Gastrocnemius medialis (tissue), 4 donors: ENCODE data around the gene THSD4. TPM values are rescaled to one million over a fixed set of nuclear protein-coding genes. Genes with fewer than 3 reads are reported as not detected.

Experiments
- ATAC-seq, 2 donors: fragments of 150-250 bp; one replicate each; pipeline ENCODE4 v1.9.1; 2016
- DNase-seq, 2 donors: peaks; one replicate each; pipeline ENCODE4 v3.0.0-alpha.2; 2019
- H3K27ac ChIP-seq, 4 donors: fragments of 200-600 bp; sonication (generic); 1 replicate in 1 of 4; 2 replicates in 3 of 4; pipeline ENCODE4 v1.5.1; 2016 to 2018; ENCODE audit warnings: mild to moderate bottlenecking in 2 of 4, moderate library complexity in 1 of 4
- H3K27me3 ChIP-seq, 3 donors: fragments of 200-600 bp; sonication (generic) in 2 of 3; 1 replicate in 1 of 3; 2 replicates in 2 of 3; pipeline versions ENCODE4 v1.5.1 to v1.6.0; 2016 to 2019; ENCODE audit warnings: mild to moderate bottlenecking in 1 of 3, moderate library complexity in 1 of 3
- H3K36me3 ChIP-seq, 2 donors: fragments of 200-600 bp; sonication (generic) in 1 of 2; one replicate each; pipeline ENCODE4 v1.5.1; 2017 to 2018
- H3K4me1 ChIP-seq, 2 donors: fragments of 200-600 bp; sonication (generic) in 1 of 2; one replicate each; pipeline ENCODE4 v1.5.1; 2016 to 2017; ENCODE audit warnings: mild to moderate bottlenecking in 2 of 2
- H3K4me3 ChIP-seq, 4 donors: fragments of 200-600 bp; sonication (generic) in 3 of 4; 1 replicate in 1 of 4; 2 replicates in 3 of 4; pipeline ENCODE4 v1.5.1; 2016 to 2019; ENCODE audit warnings: mild to moderate bottlenecking in 2 of 4
- H3K9me3 ChIP-seq, 3 donors: fragments of 200-600 bp; sonication (generic) in 2 of 3; 1 replicate in 1 of 3; 2 replicates in 2 of 3; pipeline ENCODE4 v1.5.1; 2016 to 2019
- POLR2A ChIP-seq, 2 donors: fragments of 450-650 bp; IDR thresholded peaks; one replicate each; pipeline ENCODE4 v1.6.1; 2017; ENCODE audit warnings: antibody characterized with exemption in 2 of 2, mild to moderate bottlenecking in 2 of 2, moderate library complexity in 2 of 2
- in situ Hi-C, 4 donors: fragments of 200-750 bp; cut with MboI; loops; one replicate each; pipeline versions ENCODE4 v1.15.0 to v1.8.0; 2017; ENCODE audit warnings: low sequenced_read_pairs in 4 of 4
- intact Hi-C: fragments of 100-400 bp; cut with DNase I; formaldehyde crosslinking; loops from one replicate; pipeline ENCODE4 v1.15.1; 2023; ENCODE audit warnings: low total_unique reads
- total RNA-seq, 4 donors: library from RNA; depleted of rRNA; stranded (reverse); fragments of >200 nt; gene quantifications; one replicate each; pipeline versions ENCODE4 v1.1.0 to v1.2.3, GENCODE V29; 2016
- TF ChIP-seq, protein P1 (sequence below), 5 experiments: fragments of 450-650 bp in 3 of 5; fragments of 200-600 bp in 2 of 5; sonication (generic) in 2 of 5; IDR thresholded peaks in 4 of 5; conservative IDR thresholded peaks in 1 of 5; 1 replicate in 4 of 5; 2 replicates in 1 of 5; pipeline ENCODE4 v1.5.1; 2016 to 2019; ENCODE audit warnings: antibody characterized with exemption in 5 of 5, mild to moderate bottlenecking in 3 of 5, moderate library complexity in 3 of 5

Gene THSD4
- total RNA-seq, 4 donors from 2014 or later = 0.35 to 3.1 (median 0.60) TPM

DNA sequence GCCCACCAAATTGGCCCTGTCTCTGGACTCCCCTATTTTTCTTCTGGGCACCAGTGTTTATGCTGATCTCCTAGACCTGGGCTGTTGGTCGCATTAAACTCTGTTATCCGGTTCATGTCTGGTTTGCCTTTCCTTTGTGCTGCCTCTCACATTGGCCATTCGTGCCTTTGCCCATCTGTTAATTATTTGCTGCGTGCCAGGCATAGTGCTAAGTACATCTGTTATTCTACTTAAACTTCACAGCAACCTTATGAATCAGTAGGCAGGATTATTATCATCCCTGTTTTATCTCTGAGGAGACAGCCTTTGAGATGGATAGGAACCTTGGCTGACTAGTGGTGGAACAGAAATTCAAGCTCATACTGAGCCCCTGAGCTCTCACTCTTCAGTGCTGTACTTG is 76.0 kb downstream of the THSD4 start:
- no peaks in the 10 kb centered on the region for H3K27me3 ChIP-seq
- H3K4me3 ChIP-seq = no peak overlapping the region
- TF ChIP-seq, protein P1, sequence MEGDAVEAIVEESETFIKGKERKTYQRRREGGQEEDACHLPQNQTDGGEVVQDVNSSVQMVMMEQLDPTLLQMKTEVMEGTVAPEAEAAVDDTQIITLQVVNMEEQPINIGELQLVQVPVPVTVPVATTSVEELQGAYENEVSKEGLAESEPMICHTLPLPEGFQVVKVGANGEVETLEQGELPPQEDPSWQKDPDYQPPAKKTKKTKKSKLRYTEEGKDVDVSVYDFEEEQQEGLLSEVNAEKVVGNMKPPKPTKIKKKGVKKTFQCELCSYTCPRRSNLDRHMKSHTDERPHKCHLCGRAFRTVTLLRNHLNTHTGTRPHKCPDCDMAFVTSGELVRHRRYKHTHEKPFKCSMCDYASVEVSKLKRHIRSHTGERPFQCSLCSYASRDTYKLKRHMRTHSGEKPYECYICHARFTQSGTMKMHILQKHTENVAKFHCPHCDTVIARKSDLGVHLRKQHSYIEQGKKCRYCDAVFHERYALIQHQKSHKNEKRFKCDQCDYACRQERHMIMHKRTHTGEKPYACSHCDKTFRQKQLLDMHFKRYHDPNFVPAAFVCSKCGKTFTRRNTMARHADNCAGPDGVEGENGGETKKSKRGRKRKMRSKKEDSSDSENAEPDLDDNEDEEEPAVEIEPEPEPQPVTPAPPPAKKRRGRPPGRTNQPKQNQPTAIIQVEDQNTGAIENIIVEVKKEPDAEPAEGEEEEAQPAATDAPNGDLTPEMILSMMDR (IDR thresholded peaks at IDR 0.05 in 4 of 5, conservative IDR thresholded peaks at IDR 0.05 in 1 of 5) = no peak
- no peak for TF ChIP-seq POLR2A (IDR thresholded peaks at IDR 0.05)
- no peak overlapping the region for H3K27ac ChIP-seq
- DNase-seq (no peak), ATAC-seq (no peak)
- in situ Hi-C loops = no loop called here
- no peaks in the 10 kb centered on the region for H3K4me1 ChIP-seq
- no peaks in the 10 kb centered on the region for H3K36me3 ChIP-seq
- intact Hi-C loops = no loop called here
- H3K9me3 ChIP-seq = no peaks in the 10 kb centered on the region

DNA sequence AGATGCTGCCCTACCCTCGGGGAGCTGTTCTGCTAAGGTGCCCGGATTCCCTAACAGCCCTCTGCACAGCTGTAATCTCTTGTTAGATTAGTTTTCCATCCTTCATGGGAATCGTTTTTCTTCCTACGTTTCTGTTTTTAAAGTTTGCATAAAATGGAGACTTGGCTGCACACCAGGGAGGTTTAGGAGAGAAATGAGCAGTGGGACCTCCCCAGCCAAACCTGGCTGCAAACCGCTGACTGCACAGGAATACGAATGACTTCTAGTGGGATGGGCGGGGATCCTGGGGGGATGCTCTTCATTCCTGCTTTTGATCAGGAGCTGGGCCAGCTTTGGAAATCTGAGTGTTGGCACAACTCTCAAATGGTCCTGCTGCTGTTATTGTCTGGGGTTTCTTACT is 77.5 kb downstream of the THSD4 start:
- Histone ChIP-seq H3K4me3 (no peak overlapping the region), H3K27ac (no peak overlapping the region), H3K36me3 (no peaks in the 10 kb centered on the region), H3K27me3 (no peaks in the 10 kb centered on the region), H3K4me1 (no peaks in the 10 kb centered on the region), H3K9me3 (no peaks in the 10 kb centered on the region)
- no peak for DNase-seq
- no peak for ATAC-seq
- no peak for TF ChIP-seq POLR2A (IDR thresholded peaks at IDR 0.05)
- intact Hi-C loops (no loop called here), in situ Hi-C loops (no loop called here)

DNA sequence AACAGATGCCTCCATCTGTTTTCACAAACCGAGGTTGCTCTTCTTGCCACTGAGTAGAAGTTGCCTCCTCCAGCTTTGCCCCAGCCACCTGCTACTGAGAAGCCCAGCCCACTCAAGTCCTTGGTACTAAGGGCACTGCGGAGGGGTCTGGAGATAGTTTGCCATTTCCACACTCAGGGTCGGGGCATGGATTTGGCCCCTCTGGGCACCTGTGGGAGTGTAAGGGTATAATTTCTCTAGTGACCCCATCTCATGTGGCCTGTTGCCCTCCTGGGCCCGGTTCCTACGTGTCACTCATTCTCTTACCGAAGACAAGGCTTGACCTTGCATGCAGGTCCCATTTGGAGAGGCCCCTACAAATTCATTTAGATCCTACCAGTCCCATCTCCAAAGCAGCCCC is 79.0 kb downstream of the THSD4 start:
- Histone ChIP-seq H3K4me1 (peaks cover 0 to 4% of the 10 kb centered on the region in 2 donors), H3K27me3 (no peaks in the 10 kb centered on the region), H3K27ac (no peak overlapping the region), H3K4me3 (no peak overlapping the region), H3K36me3 (no peaks in the 10 kb centered on the region), H3K9me3 (no peaks in the 10 kb centered on the region)
- TF ChIP-seq, protein P1 (IDR thresholded peaks at IDR 0.05 in 4 of 5, conservative IDR thresholded peaks at IDR 0.05 in 1 of 5) = no peak
- no peak for TF ChIP-seq POLR2A (IDR thresholded peaks at IDR 0.05)
- DNase-seq (no peak), ATAC-seq (no peak)
- intact Hi-C loops = no loop called here
- in situ Hi-C loops = no loop called here

DNA sequence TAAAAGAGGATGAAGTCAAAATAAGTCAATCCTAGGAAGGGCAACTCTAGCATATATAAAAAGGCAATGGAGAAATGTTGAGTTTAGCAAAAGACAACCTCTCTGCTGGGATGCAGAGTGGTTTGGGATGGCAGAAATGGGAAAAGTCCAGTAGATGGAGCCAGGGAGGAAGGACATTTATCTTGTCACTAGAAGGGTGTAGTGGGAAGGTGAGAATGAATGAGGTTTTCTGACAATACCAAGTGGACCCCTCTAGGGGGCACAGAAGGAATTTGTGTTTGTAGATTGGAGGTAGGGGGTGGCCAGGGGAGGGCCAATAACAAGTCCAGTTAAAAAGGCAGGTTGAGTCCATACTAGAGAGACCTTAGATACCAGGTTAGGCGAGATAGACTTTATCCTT is 80.0 kb downstream of the THSD4 start:
- ATAC-seq = no peak
- in situ Hi-C loops (no loop called here), intact Hi-C loops (no loop called here)
- no peak overlapping the region for H3K27ac ChIP-seq
- DNase-seq = no peak
- no peak for TF ChIP-seq POLR2A (IDR thresholded peaks at IDR 0.05)
- TF ChIP-seq, protein P1 (IDR thresholded peaks at IDR 0.05 in 4 of 5, conservative IDR thresholded peaks at IDR 0.05 in 1 of 5) = no peak
- no peak overlapping the region for H3K4me3 ChIP-seq
- H3K9me3 ChIP-seq = no peaks in the 10 kb centered on the region
- no peaks in the 10 kb centered on the region for H3K27me3 ChIP-seq
- no peaks in the 10 kb centered on the region for H3K36me3 ChIP-seq
- peaks cover 0 to 6% of the 10 kb centered on the region in 2 donors for H3K4me1 ChIP-seq

DNA sequence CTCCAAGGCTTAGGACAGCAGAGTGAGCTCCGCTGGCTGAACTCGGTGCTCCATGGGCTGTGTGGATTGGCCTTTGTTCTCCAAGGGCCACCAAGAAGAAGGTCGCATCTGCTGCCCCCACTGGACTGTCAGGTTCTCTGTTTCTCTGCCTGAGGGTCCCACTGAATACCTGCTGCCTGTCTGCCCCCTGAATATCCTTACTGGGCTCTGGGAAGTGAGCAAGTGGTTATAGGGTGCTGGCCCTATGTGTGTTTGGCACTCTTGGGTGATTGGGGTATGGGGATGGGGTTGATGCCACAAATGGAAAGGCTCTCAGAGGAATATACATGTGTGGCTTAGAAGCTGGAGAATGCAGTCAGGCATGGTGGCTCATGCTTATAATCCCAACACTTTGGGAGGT is 82.3 kb downstream of the THSD4 start:
- no peaks in the 10 kb centered on the region for H3K9me3 ChIP-seq
- DNase-seq (no peak), ATAC-seq (no peak)
- H3K27ac ChIP-seq = no peak overlapping the region
- no peaks in the 10 kb centered on the region for H3K36me3 ChIP-seq
- intact Hi-C loops (no loop called here), in situ Hi-C loops (no loop called here)
- H3K27me3 ChIP-seq = no peaks in the 10 kb centered on the region
- H3K4me1 ChIP-seq = peaks cover 0 to 6% of the 10 kb centered on the region in 2 donors
- H3K4me3 ChIP-seq = no peak overlapping the region
- TF ChIP-seq, protein P1 (IDR thresholded peaks at IDR 0.05 in 4 of 5, conservative IDR thresholded peaks at IDR 0.05 in 1 of 5) = no peak
- TF ChIP-seq POLR2A (IDR thresholded peaks at IDR 0.05) = no peak
